ENCODE results near the gene TRIM67.

Gene TRIM67

DNA sequence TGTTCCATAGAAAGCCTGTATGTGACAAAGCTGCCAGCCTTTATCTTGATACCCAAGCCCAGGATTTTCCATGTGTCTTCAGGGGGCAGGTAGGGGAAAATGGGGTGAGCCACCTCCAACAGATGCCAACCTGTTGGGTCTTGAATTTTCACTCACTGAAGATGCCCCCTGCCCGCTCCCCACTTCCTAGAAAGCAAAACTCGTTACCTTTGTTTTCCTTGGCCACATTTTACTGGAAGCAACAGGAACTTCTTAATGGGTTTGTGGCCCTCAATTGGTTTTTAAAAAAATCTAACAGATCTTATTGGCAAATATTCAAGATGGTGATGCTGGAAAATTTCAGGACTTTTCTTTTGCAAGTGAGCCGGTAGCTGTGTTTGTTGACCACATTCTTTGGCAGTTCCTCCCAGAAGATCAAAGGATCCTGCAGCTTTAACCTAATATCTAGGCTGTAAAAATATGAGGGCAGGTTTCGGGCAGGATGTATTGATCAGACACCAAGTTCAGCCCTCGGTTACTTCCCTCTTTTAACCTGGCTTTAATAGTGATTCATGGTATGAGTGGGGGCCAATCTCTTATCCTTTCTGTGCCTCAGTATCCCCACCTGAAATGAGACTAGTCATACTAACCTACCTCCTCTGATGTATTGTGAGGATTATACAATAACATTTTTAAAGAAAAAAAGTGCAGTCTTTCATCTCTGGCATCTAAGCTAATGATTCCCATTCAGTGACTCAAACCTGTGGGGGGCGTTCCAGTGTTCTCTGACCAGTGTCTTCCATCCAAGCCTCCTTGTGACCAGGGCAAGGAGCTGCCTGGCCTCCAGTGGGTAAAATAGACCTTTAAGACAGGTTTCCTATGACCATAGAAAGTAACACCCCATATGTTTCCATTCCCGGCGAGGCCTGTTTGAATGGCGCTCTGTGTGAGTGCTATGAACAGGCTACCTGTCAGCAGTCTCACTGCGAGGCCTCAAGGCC is 57.9 kb downstream of the TRIM67 start:
- Mint-ChIP-seq H3K4me3 (no peak overlapping the region), H3K27me3 (peaks cover 9% of the 10 kb centered on the region), H3K9me3 (no peaks in the 10 kb centered on the region), H3K4me1 (peaks cover 17% of the 10 kb centered on the region), H3K27ac (peak overlapping the region in 1 of 2 donors; percentile 75)
- DNase-seq: no peak
- ATAC-seq: no peak

DNA sequence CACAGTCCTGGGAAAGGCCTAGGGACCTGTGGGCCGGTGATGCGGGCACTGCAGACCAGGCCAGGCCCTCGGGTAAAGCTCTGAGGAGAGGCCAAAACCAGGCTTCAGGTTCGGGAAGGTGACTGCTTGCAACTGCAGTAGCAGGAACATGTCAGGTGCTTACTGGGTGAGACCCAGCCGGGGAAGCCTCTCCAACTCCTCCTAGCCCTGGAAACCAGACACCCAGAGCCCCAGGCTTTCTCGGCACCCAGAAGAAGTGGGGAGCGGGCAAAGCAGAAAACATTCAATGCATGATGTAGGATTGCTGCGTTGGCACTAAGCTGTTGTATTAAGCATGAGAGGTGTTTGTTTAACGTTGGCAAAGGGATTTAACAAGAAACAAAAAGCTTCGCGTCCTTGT is 58.9 kb downstream of the TRIM67 start:
- no peak overlapping the region for H3K27ac Mint-ChIP-seq

DNA sequence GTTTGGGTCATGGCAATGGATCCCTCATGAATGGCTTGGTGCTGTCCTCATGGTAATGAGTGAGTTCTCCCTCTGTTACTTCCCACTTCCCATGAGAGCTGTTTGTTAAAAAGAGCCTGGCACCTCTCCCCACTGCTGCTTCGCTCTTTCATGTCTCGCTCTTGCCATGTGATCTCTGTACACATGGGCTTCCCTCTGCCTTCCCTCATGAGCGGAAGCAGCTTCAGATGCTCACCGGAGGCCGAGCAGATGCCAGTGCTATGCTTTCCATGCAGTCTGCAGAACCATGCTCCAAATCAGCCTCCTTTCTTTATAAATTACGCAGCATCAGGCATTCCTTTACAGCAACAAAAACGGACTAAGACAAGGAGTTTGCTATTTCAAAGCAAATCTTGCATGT is 64.3 kb downstream of the TRIM67 start:
- Mint-ChIP-seq H3K9me3 (no peaks in the 10 kb centered on the region), H3K4me3 (no peak overlapping the region), H3K4me1 (peaks cover 15% of the 10 kb centered on the region), H3K27ac (no peak overlapping the region), H3K27me3 (no peaks in the 10 kb centered on the region)
- DNase-seq (no peak), ATAC-seq (no peak)

More for the DNA sequence above, 58.9 kb downstream of the TRIM67 start:
- peaks cover 7% of the 10 kb centered on the region for H3K4me1 Mint-ChIP-seq
- no peaks in the 10 kb centered on the region for H3K9me3 Mint-ChIP-seq
- peaks cover 9% of the 10 kb centered on the region for H3K27me3 Mint-ChIP-seq
- H3K4me3 Mint-ChIP-seq: no peak overlapping the region
- DNase-seq: no peak
- no peak for ATAC-seq

DNA sequence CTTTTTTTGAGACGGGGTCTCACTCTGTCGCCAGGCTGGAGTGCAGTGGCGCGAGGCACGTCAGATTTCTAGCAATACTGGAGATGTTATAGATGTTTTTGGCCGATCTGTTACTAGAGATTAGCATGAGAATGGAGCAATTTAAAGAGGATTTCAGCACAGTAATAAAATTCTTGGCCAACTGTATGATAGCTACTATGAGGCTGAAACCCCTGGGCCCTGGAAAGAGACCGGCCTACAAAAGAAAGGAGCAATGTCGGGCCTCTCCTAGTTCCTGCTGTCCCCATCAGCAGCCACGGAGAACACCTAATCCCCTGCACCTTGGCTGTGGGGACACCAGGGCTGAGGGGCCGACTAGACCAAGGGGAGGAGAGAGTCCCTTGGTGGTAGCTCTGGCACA is 69.7 kb downstream of the TRIM67 start:
- no peak for ATAC-seq
- DNase-seq: no peak
- Mint-ChIP-seq H3K27ac (no peak overlapping the region), H3K27me3 (no peaks in the 10 kb centered on the region), H3K9me3 (no peaks in the 10 kb centered on the region), H3K4me3 (no peak overlapping the region), H3K4me1 (peaks cover 46% of the 10 kb centered on the region)

DNA sequence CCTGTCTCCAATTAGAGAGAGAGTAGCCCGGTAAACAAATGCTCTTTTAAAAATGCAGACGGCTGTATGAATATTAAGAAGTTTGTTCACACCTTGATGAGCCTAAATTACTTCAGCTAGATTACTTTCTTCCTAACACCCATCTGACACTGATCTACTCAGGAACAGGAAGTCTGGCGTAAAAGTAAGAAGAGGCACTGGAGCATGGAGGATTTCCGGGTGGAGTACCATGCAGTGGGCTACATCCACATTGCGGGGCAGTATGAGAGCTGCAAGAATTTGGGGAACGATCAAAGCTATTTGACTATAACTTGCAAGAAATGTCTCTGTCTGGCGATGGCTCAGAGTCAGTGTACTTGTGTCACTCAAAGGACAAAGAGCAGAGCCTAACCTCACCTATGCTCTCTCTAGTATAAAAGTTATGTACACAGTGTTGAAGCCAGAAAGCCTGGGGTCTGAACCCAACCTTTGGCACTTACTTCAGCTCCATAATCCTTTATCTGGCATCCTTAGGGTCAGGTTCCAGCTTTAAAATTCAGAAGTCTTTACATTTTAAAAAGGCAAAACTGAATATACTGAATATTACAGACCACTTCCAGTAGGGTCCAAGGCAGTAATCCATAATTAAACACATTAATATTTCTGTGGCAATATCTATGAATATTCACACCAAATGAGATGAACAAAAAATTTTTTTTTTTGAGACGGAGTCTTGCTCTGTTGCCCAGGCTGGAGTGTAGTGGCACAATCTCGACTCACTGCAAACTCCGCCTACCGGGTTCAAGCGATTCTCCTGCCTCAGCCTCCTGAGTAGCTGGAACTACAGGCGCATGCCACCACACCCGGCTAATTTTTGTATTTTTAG is 71.2 kb downstream of the TRIM67 start:
- no peak overlapping the region for H3K4me3 Mint-ChIP-seq
- peaks cover 58% of the 10 kb centered on the region for H3K4me1 Mint-ChIP-seq
- no peak overlapping the region for H3K27ac Mint-ChIP-seq
- DNase-seq (no peak), ATAC-seq (no peak)
- no peaks in the 10 kb centered on the region for H3K9me3 Mint-ChIP-seq
- H3K27me3 Mint-ChIP-seq: no peaks in the 10 kb centered on the region

DNA sequence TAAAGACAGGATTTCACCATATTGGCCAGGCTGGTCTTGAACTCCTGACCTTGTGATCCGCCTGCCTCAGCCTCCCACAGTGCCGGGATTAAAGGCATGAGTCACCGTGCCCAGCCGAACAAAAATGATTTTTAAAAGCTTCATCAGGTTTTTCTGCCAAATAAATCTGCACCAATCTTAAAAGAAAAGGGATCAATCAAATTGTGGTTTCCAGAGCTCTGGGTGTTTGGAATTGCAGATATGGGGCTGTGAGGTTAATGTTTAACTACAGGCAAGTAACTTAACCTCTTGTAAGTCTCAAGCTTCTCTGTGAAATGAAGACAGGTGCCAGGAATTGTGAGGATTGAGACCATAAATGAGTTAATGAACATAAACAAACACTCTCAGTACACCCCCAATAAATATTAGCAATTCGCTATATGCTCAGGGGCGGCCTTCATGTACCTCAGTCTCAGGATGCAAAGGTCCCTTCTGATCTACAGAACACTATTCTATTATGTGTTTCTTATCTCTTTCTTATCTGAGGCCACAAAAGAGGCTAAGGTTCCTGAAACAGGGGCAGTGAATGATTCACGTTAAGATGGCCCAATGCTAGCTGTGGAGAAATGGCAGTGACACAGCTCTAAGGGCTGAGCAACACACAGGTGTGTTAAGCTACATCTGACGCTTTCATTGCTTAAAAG is 72.0 kb downstream of the TRIM67 start:
- no peak for DNase-seq
- no peaks in the 10 kb centered on the region for H3K9me3 Mint-ChIP-seq
- no peak for ATAC-seq
- H3K27me3 Mint-ChIP-seq: no peaks in the 10 kb centered on the region
- peaks cover 63% of the 10 kb centered on the region for H3K4me1 Mint-ChIP-seq
- no peak overlapping the region for H3K4me3 Mint-ChIP-seq
- H3K27ac Mint-ChIP-seq: no peak overlapping the region

DNA sequence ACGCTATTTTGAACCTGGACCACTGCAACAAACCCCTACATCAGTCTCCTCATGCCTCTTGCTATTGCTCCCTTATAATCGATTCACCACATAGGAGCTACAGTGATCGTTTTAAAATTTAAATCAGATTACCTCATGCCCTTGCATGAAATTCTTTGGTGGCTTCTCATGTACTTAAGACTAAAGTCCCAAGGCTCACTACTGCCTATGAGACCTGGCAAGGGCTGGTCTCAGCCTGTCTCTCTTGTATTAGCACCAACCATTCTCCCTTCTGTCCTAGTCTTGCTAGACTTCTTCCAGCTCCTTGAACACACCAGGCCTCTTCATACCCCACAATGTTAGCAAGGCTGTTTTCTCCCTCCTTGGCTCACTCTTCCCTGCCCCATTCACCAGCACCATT is 72.6 kb downstream of the TRIM67 start:
- no peaks in the 10 kb centered on the region for H3K9me3 Mint-ChIP-seq
- peak overlapping the region in 1 of 2 donors; percentile 81 for H3K27ac Mint-ChIP-seq
- H3K4me1 Mint-ChIP-seq: peaks cover 69% of the 10 kb centered on the region

DNA sequence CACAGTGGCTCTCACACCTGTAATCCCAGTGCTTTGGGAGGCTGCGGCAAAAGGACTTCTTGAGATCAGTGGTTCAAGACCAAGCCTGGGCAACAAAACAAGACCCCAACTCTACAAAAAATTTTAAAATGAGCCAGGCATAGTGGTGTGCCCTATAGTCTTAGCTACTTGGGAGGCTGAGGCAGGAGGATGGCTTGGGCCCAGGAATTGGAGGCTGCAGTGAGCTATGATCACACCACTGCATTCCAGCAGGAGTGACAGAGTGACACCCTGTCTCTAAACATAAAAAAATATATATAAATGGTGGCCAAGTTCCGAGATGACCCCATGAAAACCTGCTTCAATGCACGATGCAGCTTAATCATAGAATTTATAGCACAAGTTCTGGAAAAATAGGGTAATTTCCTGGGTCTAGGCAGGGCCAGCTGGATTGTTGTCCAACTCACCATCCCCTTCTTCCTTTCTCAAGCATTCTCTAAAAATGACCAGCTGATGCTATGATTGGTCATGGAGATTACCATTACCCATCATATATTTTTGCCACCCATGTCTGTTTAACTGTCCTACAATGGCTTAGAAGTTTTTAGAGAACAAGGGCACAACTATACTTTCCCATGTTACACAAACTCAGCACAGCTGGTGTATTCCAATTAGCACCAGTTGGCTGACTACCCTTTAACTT is 73.8 kb downstream of the TRIM67 start:
- ATAC-seq (no peak), DNase-seq (no peak)
- no peaks in the 10 kb centered on the region for H3K9me3 Mint-ChIP-seq
- no peaks in the 10 kb centered on the region for H3K27me3 Mint-ChIP-seq
- H3K4me1 Mint-ChIP-seq: peaks cover 69% of the 10 kb centered on the region
- H3K4me3 Mint-ChIP-seq: no peak overlapping the region
- H3K27ac Mint-ChIP-seq: no peak overlapping the region

More for the DNA sequence above, 72.6 kb downstream of the TRIM67 start:
- Mint-ChIP-seq H3K4me3 (no peak overlapping the region), H3K27me3 (no peaks in the 10 kb centered on the region)
- DNase-seq (no peak), ATAC-seq (no peak)

DNA sequence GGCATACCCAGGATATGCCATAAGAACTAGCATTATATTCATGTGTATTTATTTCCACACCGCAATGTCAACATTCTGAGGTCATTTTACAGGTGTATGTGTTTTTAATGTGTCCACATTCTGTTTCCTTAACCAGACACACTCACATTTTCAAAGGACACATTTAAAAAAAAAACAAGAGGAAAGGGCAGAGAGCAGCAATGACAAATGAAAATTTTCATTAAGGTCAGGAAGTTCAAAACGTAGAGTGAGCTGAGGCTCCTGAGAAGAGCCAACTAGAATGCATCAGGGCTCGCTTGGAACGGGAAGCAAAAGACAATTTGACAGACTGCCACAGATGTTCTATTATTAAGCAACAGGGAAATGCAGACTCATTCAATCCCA is 74.3 kb downstream of the TRIM67 start:
- Mint-ChIP-seq H3K4me3 (no peak overlapping the region), H3K9me3 (no peaks in the 10 kb centered on the region), H3K27ac (peak overlapping the region in 1 of 2 donors; percentile 57), H3K4me1 (peaks cover 63% of the 10 kb centered on the region), H3K27me3 (no peaks in the 10 kb centered on the region)
- DNase-seq (no peak), ATAC-seq (no peak)

DNA sequence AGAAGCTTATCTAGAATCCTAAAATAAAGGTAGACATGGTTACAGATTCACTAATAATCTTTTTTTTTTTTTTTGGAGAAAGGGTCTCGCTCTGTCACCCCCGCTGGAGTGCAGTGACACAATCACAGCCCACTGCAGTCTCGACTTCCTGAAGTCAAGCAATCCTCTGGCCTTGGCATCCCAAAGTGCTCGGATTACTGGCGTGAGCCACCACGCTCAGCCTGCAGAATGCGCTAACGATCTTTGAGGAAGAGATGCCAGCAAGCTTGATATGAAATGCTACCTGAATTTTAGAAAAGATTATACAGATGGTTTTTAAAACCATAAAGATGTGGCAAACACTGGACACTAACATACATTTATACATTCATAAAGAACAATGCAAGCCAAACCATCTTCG is 75.1 kb downstream of the TRIM67 start:
- DNase-seq (no peak), ATAC-seq (no peak)
- Mint-ChIP-seq H3K9me3 (no peaks in the 10 kb centered on the region), H3K27me3 (no peaks in the 10 kb centered on the region), H3K4me1 (peaks cover 60% of the 10 kb centered on the region), H3K4me3 (no peak overlapping the region), H3K27ac (no peak overlapping the region)

DNA sequence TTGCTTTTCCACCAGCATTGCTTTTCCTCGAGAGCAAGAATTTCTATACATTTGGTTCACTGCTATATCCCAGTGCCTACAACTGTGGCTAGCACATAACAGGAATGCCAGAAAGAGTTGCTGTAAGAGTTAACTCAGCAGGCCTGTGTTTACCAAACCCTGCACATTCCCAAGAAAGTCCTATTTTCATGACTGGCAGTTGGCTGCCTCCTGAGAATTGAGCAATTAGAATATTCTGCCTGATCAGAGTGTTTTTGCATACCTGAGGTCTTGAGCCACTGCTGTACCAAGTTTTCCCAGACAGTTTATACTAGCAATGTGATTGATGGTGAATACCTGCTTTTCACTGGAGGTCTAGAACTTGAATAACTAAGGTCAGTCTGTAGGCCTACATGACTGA is 76.4 kb downstream of the TRIM67 start:
- no peak overlapping the region for H3K27ac Mint-ChIP-seq
- ATAC-seq (no peak), DNase-seq (no peak)
- H3K27me3 Mint-ChIP-seq: no peaks in the 10 kb centered on the region
- no peak overlapping the region for H3K4me3 Mint-ChIP-seq
- H3K9me3 Mint-ChIP-seq: no peaks in the 10 kb centered on the region
- peaks cover 62% of the 10 kb centered on the region for H3K4me1 Mint-ChIP-seq

DNA sequence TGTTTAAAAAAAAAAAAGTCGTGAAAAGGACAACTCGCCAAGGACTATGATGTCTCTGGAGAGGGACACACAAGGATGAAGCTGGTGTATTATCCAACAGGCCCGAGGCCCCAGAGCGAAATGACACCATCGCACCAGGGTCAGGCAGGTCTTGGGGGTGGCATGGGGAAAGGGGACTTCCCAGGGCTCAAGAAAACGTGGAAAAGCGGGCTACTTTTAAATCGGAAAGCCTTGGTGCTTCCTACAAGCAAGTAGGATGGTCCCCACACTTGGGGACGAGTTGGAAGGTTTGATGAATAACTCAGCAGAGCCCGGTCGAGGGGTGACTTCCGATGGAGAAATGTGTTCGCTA is 78.6 kb downstream of the TRIM67 start:
- H3K27ac Mint-ChIP-seq: peak overlapping the region; percentile 99
- peaks cover 72% of the 10 kb centered on the region for H3K4me1 Mint-ChIP-seq
- H3K27me3 Mint-ChIP-seq: no peaks in the 10 kb centered on the region
- ATAC-seq: peak; percentile 11
- peak overlapping the region; percentile 92 to 99 for H3K4me3 Mint-ChIP-seq
- no peak for DNase-seq
- no peaks in the 10 kb centered on the region for H3K9me3 Mint-ChIP-seq

DNA sequence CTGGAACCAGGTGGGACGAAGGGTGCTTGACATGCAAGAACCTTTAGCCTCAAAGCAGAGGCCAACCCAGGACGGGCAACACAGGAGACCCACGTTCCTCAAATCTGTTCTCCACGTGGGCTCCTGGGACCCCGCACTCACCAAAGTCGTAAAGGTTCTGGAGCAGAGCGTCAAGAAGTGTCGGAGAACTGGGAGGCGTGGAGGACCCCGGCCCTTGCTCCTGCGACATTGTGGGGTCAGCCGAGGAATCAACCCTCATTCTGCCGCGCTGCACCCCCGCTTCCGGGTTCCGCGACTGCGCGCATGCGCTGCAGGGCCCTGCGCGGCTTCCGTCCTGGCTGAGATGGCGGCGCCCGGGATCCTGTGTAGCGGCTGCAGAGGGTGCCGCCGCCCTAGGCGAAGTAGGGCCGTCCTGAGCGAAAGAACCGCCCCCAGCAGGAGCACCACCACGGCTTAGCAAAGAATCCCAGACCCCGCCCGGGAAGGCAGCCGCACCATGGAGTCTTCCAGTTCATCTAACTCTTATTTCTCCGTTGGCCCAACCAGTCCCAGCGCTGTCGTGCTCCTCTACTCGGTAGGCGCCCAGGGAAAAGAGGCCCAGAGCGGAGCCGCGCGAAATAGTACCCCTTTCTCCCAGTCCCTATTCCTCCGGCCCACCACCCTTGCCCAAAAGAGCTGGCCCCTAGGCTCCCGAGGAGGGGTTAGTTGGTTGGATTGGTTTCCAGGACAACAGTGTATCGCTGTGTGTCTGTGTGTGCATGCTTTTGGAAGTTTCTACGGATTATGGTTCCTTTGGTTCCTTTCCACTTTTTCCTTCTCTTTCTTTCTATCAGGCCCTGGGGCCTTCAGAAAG is 79.3 kb downstream of the TRIM67 start, which contains the start of gene GNPAT:
GNPAT (plus strand) TSS at position 330 of the 853 bp plus-strand sequence; CDS start at position 497, 167 bp downstream.
- Mint-ChIP-seq H3K27ac (peak within 1 kb of the TSS; percentile 99), H3K4me1 (peaks cover 70% of the 10 kb centered on the region), H3K4me3 (peak within 1 kb of the TSS; percentile 92 to 99), H3K27me3 (no peaks in the 10 kb centered on the region), H3K9me3 (no peaks in the 10 kb centered on the region)
- DNase-seq: peak; percentile 91 to 92
- peak; percentile 98 for ATAC-seq

DNA sequence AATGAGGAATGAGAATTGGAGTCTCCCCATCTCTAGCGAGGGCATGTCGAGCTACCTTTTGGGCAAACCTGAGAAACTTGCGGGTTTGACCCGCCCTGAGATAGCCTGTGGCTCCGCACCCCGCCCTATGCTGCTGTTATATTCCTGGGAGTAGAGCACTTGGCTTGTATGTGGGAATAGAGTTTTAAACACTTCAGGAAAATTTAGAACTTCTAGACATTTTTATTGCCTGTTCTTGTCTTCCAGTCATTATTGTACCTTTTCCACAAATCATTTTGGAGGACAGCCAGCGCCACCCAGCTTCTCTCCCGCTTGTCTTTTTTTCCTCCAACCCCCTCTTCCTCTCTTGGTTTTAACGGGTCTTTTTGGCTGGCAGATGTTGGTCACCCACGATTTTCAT is 79.9 kb downstream of the TRIM67 start:
- Mint-ChIP-seq H3K4me1 (peaks cover 64% of the 10 kb centered on the region), H3K9me3 (no peaks in the 10 kb centered on the region), H3K27me3 (no peaks in the 10 kb centered on the region), H3K27ac (peak overlapping the region; percentile 99), H3K4me3 (peak overlapping the region; percentile 92 to 99)
- DNase-seq (no peak), ATAC-seq (peak; percentile 35)
